ENCODE results near the gene FRMD1.

Gene FRMD1

GRCh38 chr6:168022488-168023321 lies 56.3 kb downstream of the FRMD1 start:
- DNase-seq: no peak

- no peak for DNase-seq
Measured at GRCh38 chr6:168021581-168021980, 57.4 kb downstream of the FRMD1 start.

DNA sequence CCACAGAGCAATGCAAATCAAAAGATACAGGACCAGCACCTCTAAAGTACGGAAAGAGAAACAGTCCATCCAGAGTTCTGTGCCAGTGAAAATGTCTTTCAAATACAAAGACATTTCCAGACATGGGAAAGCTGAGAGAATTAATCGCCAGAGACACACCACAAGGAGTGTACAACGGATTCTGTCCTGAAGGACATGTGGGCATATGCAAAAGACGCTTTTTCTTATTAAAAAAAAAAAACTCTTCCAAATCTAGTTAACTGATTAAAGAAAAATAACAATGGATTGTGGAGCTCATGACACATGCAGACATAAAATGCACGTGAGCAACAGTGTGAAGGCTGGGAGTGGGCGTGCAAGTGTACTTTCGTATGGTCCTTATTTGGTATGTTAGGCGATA lies 58.8 kb downstream of the FRMD1 start:
- DNase-seq: no peak

DNA sequence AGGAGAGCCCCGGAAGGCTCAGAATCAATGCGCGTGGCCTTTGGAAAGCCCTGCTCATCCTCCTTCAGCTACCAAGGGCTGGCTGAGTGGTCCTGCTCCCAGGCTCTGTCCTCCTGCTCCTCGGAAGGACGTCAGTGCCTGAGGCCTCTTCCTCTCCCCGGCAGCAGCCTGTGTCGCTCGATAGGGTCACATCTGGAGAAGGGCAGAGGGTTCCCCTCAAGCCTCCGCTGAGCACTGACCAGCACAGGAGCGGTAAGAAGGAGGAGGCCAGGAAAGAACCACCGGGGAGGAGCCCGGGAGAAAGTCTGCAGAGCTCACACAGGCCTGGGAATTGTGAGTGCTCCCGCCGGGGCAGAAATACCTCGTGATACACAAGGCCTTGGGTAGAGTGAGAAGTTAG lies 60.3 kb downstream of the FRMD1 start:
- no peak for DNase-seq

- DNase-seq: no peak
Measured at GRCh38 chr6:168017629-168018028, 61.4 kb downstream of the FRMD1 start.

GRCh38 chr6:168016721-168017525 lies 62.1 kb downstream of the FRMD1 start:
- DNase-seq: no peak

- DNase-seq: no peak
Measured at GRCh38 chr6:168016176-168016620, 62.8 kb downstream of the FRMD1 start.

DNA sequence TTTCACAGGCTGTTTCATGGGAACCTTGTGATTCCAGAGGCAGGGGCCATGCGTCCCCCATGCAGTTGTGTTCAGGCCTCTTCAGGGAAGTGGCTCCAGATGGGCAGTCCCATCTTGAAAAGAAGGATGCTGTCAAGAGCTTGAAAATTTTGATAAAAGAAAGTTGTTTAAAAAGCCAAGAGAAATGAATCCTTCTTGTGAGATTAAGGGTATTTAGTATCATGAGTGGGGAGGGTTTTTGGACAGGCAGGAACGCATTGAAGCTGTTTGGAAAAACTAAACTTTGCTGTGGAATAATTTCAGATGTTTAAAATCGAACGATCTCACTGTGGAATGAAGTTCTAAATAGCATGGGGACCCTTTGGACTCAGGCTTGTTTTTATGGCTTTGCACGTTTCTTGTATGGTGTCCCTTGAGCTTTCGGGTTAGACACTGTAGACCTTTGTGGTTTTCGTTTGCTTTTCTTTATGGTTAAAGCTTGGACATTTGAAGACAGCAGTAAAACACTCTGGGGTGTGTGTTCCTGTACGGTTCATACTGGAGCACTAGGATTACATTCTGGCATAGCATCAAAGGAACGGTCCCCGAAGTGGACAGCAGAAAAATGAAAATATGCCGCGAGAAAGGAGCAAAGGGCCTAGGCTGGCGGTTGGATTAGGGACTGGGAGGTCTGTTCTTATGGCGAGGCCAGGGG lies 63.4 kb downstream of the FRMD1 start:
- no peak for DNase-seq

DNA sequence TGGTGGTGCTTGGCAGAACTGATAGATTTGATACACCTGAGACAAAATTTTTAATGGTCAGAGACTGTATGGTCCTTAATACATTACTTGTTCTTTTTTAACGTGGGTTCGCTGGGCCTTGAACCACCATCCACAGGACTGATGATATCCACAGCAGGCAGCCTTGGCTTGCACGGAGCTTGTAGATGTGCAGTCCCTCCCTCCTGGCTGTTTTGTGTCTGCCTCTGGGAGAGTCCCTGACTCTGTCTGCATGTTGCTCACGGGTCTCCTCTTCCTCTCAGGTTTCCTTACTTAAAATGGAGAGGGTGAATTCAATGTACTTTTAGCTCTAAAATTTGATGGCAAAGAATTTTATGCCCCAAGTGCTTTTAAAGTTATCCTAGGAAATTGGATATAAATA lies 64.0 kb downstream of the FRMD1 start:
- no peak for DNase-seq

DNA sequence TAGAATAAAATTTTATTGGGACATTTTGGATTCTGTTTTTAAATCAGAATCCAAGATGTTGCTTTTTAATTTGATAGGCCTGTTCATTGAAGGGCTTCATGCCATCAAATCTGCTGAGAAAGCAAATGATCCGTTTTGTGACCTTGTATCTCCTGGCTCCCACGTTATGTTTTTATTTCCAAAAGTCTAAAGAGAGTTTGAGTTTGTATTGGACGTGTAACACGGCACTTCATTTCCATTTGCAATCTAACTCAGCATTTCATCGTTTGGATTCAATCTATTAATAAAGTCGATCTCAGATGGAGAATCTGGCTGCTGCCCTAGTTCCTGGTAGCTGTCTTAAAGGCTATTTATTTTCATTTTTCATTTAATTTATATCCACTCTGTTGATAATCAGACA lies 64.6 kb downstream of the FRMD1 start:
- DNase-seq: no peak

- no peak for DNase-seq
Measured at GRCh38 chr6:168013250-168013915, 65.6 kb downstream of the FRMD1 start.

DNA sequence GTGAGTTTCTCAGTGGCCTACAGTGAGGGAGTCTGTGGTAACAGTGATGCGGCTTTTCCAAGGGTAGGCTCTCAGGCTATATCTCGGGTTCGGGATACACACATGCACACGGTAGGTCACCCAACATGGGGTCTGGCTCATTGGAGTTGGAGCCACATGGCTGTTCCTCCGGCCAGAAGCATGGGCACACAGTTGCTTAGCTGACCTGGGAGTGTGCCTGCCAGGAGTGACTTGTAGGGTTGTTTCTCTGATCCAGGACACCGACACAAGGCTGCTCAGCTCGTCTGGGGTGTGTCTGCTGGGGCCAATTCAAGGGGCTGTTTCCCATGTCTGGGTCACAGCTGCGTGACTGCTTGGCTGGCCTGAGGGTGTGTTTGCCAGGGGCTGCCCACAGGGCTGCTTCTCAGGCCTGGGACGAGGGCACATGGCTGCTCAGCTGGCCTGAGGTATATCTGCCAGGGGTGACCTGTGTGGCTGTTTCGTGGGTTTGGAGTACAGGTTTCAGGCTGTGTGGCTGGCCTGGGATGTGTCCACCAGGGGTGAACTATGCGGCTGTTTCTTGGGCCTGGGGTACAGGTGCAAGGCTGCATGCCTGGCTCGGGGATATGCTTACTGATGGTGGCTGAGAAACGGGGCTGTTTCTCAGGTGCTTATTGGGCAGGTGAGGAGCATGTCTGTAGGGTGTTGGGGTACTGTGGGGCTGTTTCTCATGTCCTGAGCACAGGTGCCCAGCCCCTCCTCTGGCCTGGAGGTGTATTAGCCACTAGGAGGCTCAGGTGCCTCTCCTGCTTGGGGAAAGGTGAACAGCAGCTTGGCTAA lies 66.4 kb downstream of the FRMD1 start:
- DNase-seq: no peak

DNA sequence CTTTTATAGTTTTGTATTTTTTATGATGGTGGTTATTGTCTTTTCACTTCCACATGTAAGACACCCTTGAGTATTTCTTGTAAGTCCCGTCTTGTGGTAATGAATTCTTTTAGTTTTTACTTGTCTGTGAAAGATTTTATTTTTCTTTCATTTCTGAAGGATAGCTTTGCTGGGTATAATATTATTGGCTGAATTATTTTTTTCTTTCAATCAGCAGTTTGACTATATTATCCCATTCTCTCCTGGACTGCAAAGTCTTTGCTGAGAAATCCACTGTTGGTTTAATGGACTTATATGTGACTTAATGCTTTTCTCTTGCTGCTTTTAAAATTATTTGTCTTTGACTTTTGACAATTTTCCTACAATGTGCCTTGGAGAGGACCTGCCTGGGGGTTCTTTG lies 67.7 kb downstream of the FRMD1 start:
- DNase-seq: no peak

DNA sequence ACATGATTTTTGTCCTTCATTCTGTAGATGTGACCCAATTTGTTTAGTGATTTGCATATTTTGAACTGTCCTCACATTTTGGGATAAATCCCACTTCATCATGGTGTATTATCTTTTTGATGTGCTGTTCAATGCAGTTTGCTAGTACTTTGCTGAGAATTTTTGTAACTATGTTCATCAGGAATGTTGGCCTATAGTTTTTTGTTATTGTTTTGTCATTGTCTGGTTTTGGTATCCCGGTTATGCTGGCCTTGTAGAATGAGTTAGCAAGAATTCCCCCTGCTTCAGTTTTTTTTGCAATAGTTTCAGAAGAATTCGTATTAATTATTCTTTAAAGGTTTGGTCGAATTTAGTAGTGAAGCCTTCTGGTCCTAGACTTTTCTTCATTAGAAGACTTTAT lies 69.7 kb downstream of the FRMD1 start:
- no peak for DNase-seq

DNA sequence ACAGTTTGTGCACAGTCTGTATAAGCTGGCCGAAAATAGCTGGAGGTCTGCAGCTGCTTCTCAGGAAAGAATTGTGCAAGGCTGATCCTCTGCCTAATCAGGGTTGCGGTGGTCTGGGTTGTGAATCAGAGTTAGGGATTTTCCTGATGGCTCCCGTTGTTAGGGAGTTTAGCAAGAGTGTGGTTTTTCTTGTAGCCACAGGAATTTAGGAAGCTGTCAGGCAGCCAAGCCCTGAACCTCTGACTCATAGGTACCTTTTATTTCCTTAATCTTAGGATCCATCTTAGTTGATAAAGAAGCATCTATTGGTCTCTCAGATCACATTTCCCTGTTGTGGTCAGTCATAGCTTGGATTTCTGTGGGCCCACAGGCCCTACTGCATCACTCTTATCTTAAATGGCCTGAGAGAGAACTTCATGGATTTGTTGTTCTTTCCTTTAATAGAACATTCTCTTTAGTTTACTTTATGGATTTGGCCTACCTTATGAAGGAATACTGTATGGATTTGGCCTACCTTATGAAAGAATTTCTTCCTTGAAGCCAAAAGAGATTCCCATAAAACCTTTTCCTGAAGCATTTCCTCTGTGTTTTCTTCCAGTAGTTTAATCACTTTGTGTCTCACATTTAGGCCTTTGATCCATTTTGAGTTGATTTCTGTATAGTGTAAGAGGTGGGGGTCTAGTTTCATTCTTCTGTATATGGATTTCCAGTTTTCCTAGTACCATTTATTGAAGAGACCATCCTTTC lies 71.2 kb downstream of the FRMD1 start:
- no peak for DNase-seq

GRCh38 chr6:168005796-168006195 lies 73.2 kb downstream of the FRMD1 start:
- DNase-seq: no peak

- no peak for DNase-seq
Measured at GRCh38 chr6:168004945-168005344, 74.1 kb downstream of the FRMD1 start.

- DNase-seq: no peak
Measured at GRCh38 chr6:168004023-168004422, 75.0 kb downstream of the FRMD1 start.
